ENCODE results near the gene DCLRE1B.
"Not testable (repeated sequence)": the region's sequence is repeated elsewhere in the genome, so short reads cannot be mapped to it uniquely, and the experiment has no call there.

The DCLRE1B gene

DNA sequence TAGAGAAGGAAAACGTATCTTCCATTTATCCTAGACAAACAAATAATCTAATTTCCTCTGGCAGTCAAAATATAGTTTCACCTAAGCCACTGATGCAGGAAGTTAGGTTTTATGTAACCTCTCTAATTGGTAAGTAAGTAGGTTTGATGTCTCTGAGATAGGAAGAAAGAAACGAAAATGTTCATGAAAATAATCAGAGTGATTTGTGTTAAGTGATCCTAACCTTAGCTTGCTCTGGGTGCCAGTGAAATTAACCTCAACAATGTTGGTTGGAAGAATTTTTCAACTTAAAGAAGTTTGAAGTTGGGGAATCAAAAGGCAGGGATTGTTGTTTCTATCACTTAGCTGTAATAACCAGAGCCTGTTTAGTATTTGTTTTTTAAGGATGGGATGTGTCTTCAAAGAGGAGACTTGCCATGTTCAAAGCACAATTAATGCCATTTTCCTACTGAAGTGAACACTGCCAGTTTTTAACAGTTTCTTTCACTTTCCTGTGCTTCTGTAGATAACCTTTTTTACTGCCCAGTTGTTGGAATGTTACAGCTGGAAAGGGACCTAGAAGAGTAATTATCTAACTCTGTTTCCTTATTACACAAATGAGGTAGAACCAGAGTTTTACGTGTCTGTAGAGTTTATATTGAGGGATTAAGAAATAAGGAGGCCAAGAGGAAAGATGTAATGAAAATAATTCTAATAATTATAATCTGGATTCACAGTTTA, 42.4 kb downstream of the DCLRE1B start:
- H3K4me3 ChIP-seq (ENCODE audit: insufficient read depth, low read length, poor library complexity, severe bottlenecking) = no peak overlapping the region
- no peak overlapping the region for H3K9ac ChIP-seq (ENCODE audit: low read length)
- peaks cover 19% of the 10 kb centered on the region for H3K36me3 ChIP-seq (ENCODE audit: low read length)
- H3K9me3 ChIP-seq (ENCODE audit: insufficient read depth, low read length) = no peaks in the 10 kb centered on the region
- no peaks in the 10 kb centered on the region for H3K9me2 ChIP-seq (replicated peaks; ENCODE audit: insufficient read depth, low read length)
- no peaks in the 10 kb centered on the region; the same call in 1 of the 2 replicates for H4K20me1 ChIP-seq (ENCODE audit: low read depth, low read length)
- peak overlapping the region; percentile 3; the same call in 1 of the 2 replicates for H3K27ac ChIP-seq (ENCODE audit: low read depth, low read length)
- H3K79me2 ChIP-seq (ENCODE audit: insufficient read depth, low read length) = peaks cover 91% of the 10 kb centered on the region
- TF ChIP-seq, protein P1, sequence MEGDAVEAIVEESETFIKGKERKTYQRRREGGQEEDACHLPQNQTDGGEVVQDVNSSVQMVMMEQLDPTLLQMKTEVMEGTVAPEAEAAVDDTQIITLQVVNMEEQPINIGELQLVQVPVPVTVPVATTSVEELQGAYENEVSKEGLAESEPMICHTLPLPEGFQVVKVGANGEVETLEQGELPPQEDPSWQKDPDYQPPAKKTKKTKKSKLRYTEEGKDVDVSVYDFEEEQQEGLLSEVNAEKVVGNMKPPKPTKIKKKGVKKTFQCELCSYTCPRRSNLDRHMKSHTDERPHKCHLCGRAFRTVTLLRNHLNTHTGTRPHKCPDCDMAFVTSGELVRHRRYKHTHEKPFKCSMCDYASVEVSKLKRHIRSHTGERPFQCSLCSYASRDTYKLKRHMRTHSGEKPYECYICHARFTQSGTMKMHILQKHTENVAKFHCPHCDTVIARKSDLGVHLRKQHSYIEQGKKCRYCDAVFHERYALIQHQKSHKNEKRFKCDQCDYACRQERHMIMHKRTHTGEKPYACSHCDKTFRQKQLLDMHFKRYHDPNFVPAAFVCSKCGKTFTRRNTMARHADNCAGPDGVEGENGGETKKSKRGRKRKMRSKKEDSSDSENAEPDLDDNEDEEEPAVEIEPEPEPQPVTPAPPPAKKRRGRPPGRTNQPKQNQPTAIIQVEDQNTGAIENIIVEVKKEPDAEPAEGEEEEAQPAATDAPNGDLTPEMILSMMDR (IDR thresholded peaks at IDR 0.05; ENCODE audit: insufficient read depth, low read length, poor library complexity, severe bottlenecking) = no peak
- no peak for TF ChIP-seq EZH2phosphoT487 (conservative IDR thresholded peaks at IDR 0.05; ENCODE audit: low read length)
- peaks cover 14% of the 10 kb centered on the region; the same call in 1 of the 2 replicates for H3F3A ChIP-seq (ENCODE audit: insufficient read depth)
- H2AFZ ChIP-seq (ENCODE audit: low read depth, low read length, severe bottlenecking) = no peak overlapping the region
- H3K27me3 ChIP-seq (ENCODE audit: low read length) = no peaks in the 10 kb centered on the region
- H3K4me2 ChIP-seq (ENCODE audit: low read depth, low read length, poor library complexity, severe bottlenecking) = peak overlapping the region; percentile 31

DNA sequence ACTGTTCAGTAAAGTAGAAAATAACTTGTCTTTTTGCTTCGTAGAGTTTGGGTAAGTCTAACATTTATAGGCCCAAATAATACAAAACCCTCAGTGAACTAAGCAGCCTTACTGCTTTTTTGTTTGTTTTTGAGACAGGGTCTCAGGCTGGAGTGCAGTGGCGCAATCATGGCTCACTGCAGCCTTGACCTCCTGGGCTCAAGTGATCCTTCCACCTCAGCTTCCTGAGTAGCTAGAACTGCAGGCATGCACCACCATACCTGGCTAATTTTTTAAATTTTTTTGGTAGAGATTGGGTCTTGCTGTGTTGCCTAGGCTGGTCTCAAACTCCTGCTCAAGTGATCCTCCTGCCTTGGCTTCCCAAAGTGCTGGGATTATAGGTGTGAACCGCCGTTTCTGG, 43.0 kb downstream of the DCLRE1B start:
- H4K20me1 ChIP-seq (ENCODE audit: low read depth, low read length); H3K4me2 ChIP-seq (ENCODE audit: low read depth, low read length, poor library complexity, severe bottlenecking); H3K27ac ChIP-seq (ENCODE audit: low read depth, low read length); H3K9me2 ChIP-seq (replicated peaks; ENCODE audit: insufficient read depth, low read length); H3K27me3 ChIP-seq (ENCODE audit: low read length); H2AFZ ChIP-seq (ENCODE audit: low read depth, low read length, severe bottlenecking); H3K9ac ChIP-seq (ENCODE audit: low read length); H3K4me3 ChIP-seq (ENCODE audit: insufficient read depth, low read length, poor library complexity, severe bottlenecking); H3K9me3 ChIP-seq (ENCODE audit: insufficient read depth, low read length): not testable (repeated sequence)
- Histone ChIP-seq H3K79me2 (ENCODE audit: insufficient read depth, low read length) (peaks cover 90% of the 10 kb centered on the region), H3F3A (ENCODE audit: insufficient read depth) (peaks cover 14% of the 10 kb centered on the region; the same call in 1 of the 2 replicates), H3K36me3 (ENCODE audit: low read length) (peaks cover 13% of the 10 kb centered on the region)

DNA sequence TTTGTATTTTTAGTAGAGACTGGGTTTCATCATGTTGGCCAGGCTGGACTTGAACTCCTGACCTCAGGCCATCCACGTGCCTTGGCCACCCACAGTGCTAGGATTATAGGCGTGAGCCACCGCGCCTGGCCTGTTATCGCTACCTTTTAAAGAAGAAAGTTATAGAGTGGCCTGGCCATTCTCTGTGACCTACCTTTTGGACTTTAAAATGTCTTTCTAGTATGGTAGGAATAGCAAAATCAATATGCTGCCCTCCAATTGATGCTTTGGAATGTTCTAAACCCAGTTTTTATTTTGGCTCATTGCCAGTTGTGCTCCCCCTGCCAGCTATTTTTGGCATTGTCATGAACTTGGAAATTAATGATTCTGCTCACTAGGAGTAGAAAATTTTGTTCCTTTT, 43.9 kb downstream of the DCLRE1B start:
- H3K27me3 ChIP-seq (ENCODE audit: low read length) = no peaks in the 10 kb centered on the region
- H3K79me2 ChIP-seq (ENCODE audit: insufficient read depth, low read length) = peaks cover 82% of the 10 kb centered on the region
- no peak for TF ChIP-seq EZH2phosphoT487 (conservative IDR thresholded peaks at IDR 0.05; ENCODE audit: low read length)
- TF ChIP-seq, protein P1 (IDR thresholded peaks at IDR 0.05; ENCODE audit: insufficient read depth, low read length, poor library complexity, severe bottlenecking) = no peak
- H4K20me1 ChIP-seq (ENCODE audit: low read depth, low read length) = no peaks in the 10 kb centered on the region
- no peak overlapping the region for H3K4me2 ChIP-seq (ENCODE audit: low read depth, low read length, poor library complexity, severe bottlenecking)
- H3F3A ChIP-seq (ENCODE audit: insufficient read depth) = peaks cover 14% of the 10 kb centered on the region; the same call in 1 of the 2 replicates
- peaks cover 8% of the 10 kb centered on the region for H3K36me3 ChIP-seq (ENCODE audit: low read length)
- H3K27ac ChIP-seq (ENCODE audit: low read depth, low read length) = no peak overlapping the region
- H3K9me2 ChIP-seq (replicated peaks; ENCODE audit: insufficient read depth, low read length) = no peaks in the 10 kb centered on the region
- H3K4me3 ChIP-seq (ENCODE audit: insufficient read depth, low read length, poor library complexity, severe bottlenecking) = no peak overlapping the region
- no peak overlapping the region for H3K9ac ChIP-seq (ENCODE audit: low read length)
- no peaks in the 10 kb centered on the region for H3K9me3 ChIP-seq (ENCODE audit: insufficient read depth, low read length)
- no peak overlapping the region for H2AFZ ChIP-seq (ENCODE audit: low read depth, low read length, severe bottlenecking)

DNA sequence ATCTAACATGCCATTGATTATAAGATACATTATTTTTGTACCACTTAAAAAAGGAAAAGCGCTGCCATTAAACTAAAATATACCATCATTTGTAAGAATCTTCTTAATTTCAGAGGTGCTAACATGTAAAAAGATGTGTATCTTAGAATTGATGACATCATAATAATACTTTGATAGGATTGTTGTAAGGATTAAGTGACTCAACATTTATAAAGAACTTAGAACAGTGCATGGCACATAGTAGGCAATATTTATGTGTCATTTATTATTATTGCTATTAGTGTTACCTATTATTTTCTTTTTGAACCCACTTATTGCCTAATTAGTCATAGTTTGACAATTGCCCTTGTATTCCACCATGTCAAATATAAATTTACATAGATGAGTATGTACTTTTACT, 45.8 kb downstream of the DCLRE1B start:
- no peak overlapping the region for H3K4me2 ChIP-seq (ENCODE audit: low read depth, low read length, poor library complexity, severe bottlenecking)
- H3K4me3 ChIP-seq (ENCODE audit: insufficient read depth, low read length, poor library complexity, severe bottlenecking) = no peak overlapping the region
- no peaks in the 10 kb centered on the region for H3K9me3 ChIP-seq (ENCODE audit: insufficient read depth, low read length)
- H3K27me3 ChIP-seq (ENCODE audit: low read length) = no peaks in the 10 kb centered on the region
- H3K9me2 ChIP-seq (replicated peaks; ENCODE audit: insufficient read depth, low read length) = no peaks in the 10 kb centered on the region
- no peak for TF ChIP-seq EZH2phosphoT487 (conservative IDR thresholded peaks at IDR 0.05; ENCODE audit: low read length)
- H3K9ac ChIP-seq (ENCODE audit: low read length) = no peak overlapping the region
- H3F3A ChIP-seq (ENCODE audit: insufficient read depth) = peaks cover 9% of the 10 kb centered on the region; the same call in 1 of the 2 replicates
- H4K20me1 ChIP-seq (ENCODE audit: low read depth, low read length) = no peaks in the 10 kb centered on the region
- peaks cover 13% of the 10 kb centered on the region; the same call in 1 of the 2 replicates for H3K36me3 ChIP-seq (ENCODE audit: low read length)
- H3K79me2 ChIP-seq (ENCODE audit: insufficient read depth, low read length) = peaks cover 67% of the 10 kb centered on the region
- no peak overlapping the region for H2AFZ ChIP-seq (ENCODE audit: low read depth, low read length, severe bottlenecking)
- H3K27ac ChIP-seq (ENCODE audit: low read depth, low read length) = no peak overlapping the region
